Measurements from ENCODE around the gene JARID2. TPM values are rescaled to one million over a fixed set of nuclear protein-coding genes. Genes with fewer than 3 reads are reported as not detected.

Gene JARID2
- total and polyA plus RNA-seq, 2 of the 8 experiments (the other 6 are each of a cell fraction or from before 2014, with no cell fraction given): 60.1 to 239 TPM

GRCh38 chr6:15386756-15387112, 140.9 kb downstream of the JARID2 start:
- Histone ChIP-seq H4K91ac (replicated peaks; ENCODE audit: insufficient read length, low read length) (no peak overlapping the region), H2BK5ac (ENCODE audit: low read depth, low read length) (no peak overlapping the region), H3K79me2 (ENCODE audit: control insufficient read depth in 1 of 2, insufficient read depth in 2 of 2, low read length in 2 of 2) (peaks cover 95 to 100% of the 10 kb centered on the region in 2 experiments), H2BK20ac (ENCODE audit: low read length) (no peak overlapping the region), H3K79me1 (ENCODE audit: low read depth, low read length) (peaks cover 14% of the 10 kb centered on the region), H4K5ac (ENCODE audit: insufficient read length, low read depth, low read length) (no peak overlapping the region), H3K18ac (ENCODE audit: extremely low read depth, low read length) (no peak overlapping the region), H3K23ac (ENCODE audit: insufficient read length) (no peak overlapping the region), H2BK12ac (ENCODE audit: low read depth, low read length) (no peak overlapping the region), H4K20me1 (replicated peaks in 1 of 2; ENCODE audit: control insufficient read depth in 1 of 2, insufficient read depth in 2 of 2, low read length in 2 of 2) (peaks cover 62 to 69% of the 10 kb centered on the region in 2 experiments), H3K4me3 (ENCODE audit: extremely low read depth in 1 of 4, insufficient read depth in 2 of 4, low read depth in 3 of 4, low read length in 4 of 4) (no peak overlapping the region), H3K36me3 (ENCODE audit: control insufficient read depth in 2 of 4, insufficient read depth in 4 of 4, low read length in 3 of 4) (no peaks in the 10 kb centered on the region), H3K4me1 (replicated peaks in 1 of 4; ENCODE audit: control insufficient read depth in 3 of 4, insufficient read depth in 4 of 4, low read length in 3 of 4) (peaks cover 13 to 56% (median 39%) of the 10 kb centered on the region in 4 experiments), H2BK15ac (ENCODE audit: low read length) (no peak overlapping the region), H3K27me3 (replicated peaks in 1 of 4; ENCODE audit: control insufficient read depth in 3 of 4, extremely low read depth in 1 of 4, insufficient read depth in 3 of 4, low read length in 3 of 4) (no peaks in the 10 kb centered on the region), H4K8ac (ENCODE audit: extremely low read depth, insufficient read depth, low read length) (no peak overlapping the region), H3K9me3 (ENCODE audit: insufficient read depth in 2 of 2, low read depth in 1 of 2, low read length in 1 of 2) (no peaks in the 10 kb centered on the region), H3K9ac (replicated peaks in 1 of 4; ENCODE audit: extremely low read depth in 1 of 4, low read depth in 3 of 4, low read length in 3 of 4) (no peak overlapping the region), H2AFZ (ENCODE audit: low read length) (no peak overlapping the region), H3K23me2 (ENCODE audit: low read depth, low read length) (no peaks in the 10 kb centered on the region), H3K14ac (ENCODE audit: insufficient read length) (no peak overlapping the region), H2AK5ac (ENCODE audit: low read depth, low read length) (no peak overlapping the region), H3K27ac (ENCODE audit: low read depth, low read length) (no peak overlapping the region), H3K4ac (replicated peaks; ENCODE audit: insufficient read length, low read depth, low read length) (no peak overlapping the region), H3K4me2 (ENCODE audit: insufficient read depth in 1 of 2, low read depth in 2 of 2, low read length in 2 of 2) (no peak overlapping the region), H3K56ac (replicated peaks; ENCODE audit: insufficient read length, low read depth, low read length) (no peak overlapping the region), H2BK120ac (replicated peaks; ENCODE audit: low read depth, low read length) (no peak overlapping the region)
- FAIRE-seq (no peak), DNase-seq (ENCODE audit: low read depth in 1 of 2, low spot score in 2 of 2) (no peak)
- 92% methylated on average over 3 of the region's 3 CpGs; no CpG with 5 or more reads in 1 of the 2 experiments for whole genome bisulfite sequencing, 2 experiments (ENCODE audit: extremely low coverage in 1 of 2, insufficient coverage in 1 of 2, insufficient read length in 1 of 2, insufficient replicate concordance in 2 of 2, low coverage in 1 of 2, low lambda C conversion rate in 2 of 2, missing lambda C conversion rate in 1 of 2)
- CTCF ChIA-PET (ENCODE audit: partially characterized antibody): interaction anchor here (0.7 to 1.3 kb wide), 3 partner anchors 58 to 132 kb away, joined by 3 read pairs; no protein-coding TSS in a partner anchor
- TF ChIP-seq RXRA (IDR thresholded peaks at IDR 0.05; ENCODE audit: insufficient read depth, low read depth, low read length): no peak
- no peak for TF ChIP-seq KDM1A (IDR thresholded peaks at IDR 0.05; ENCODE audit: borderline replicate concordance, low read length)
- no peak for TF ChIP-seq CHD1 (IDR thresholded peaks at IDR 0.05; ENCODE audit: low read depth, low read length)
- POLR2A ChIA-PET (ENCODE audit: partially characterized antibody): no interaction called here
